Psoas muscle (tissue), 8 donors: ENCODE measurements around the gene SPACA4. TPM values are rescaled to one million over a fixed set of nuclear protein-coding genes. Genes with fewer than 3 reads are reported as not detected.
"Not testable (repeated sequence)": the region's sequence is repeated elsewhere in the genome, so short reads cannot be mapped to it uniquely, and the experiment has no call there.

Experiments used
- ATAC-seq, 4 donors: fragments of 200-7000 bp; cut with Tn5 transposase; one replicate each; pipeline ENCODE4 v1.9.1; 2020; ENCODE audit warnings: moderate library complexity in 3 of 4, mild to moderate bottlenecking in 2 of 4
- DNase-seq, 2 donors: peaks; one replicate each; pipeline ENCODE4 v3.0.0-alpha.2; 2020
- H3K27ac ChIP-seq: fragments of 200-600 bp; one replicate; pipeline ENCODE4 v1.8.0; 2022
- H3K27me3 ChIP-seq, 3 donors: fragments of 200-600 bp in 1 of 3; one replicate each; pipeline versions ENCODE4 v1.6.1 to v1.8.0; 2013 to 2022; ENCODE audit warnings: low read length in 2 of 3, mild to moderate bottlenecking in 2 of 3, moderate library complexity in 1 of 3; ENCODE audit not compliant: insufficient read depth in 3 of 3
- H3K36me3 ChIP-seq, 2 donors: fragments of 200-600 bp in 1 of 2; one replicate each; pipeline versions ENCODE4 v1.6.1 to v1.8.0; 2013 to 2022; ENCODE audit warnings: low read depth in 1 of 2, mild to moderate bottlenecking in 1 of 2, moderate library complexity in 1 of 2; ENCODE audit not compliant: insufficient read depth in 1 of 2
- H3K4me1 ChIP-seq: fragments of 200-600 bp; one replicate; pipeline ENCODE4 v1.8.0; 2022
- H3K4me3 ChIP-seq: fragments of 200-600 bp; one replicate; pipeline ENCODE4 v1.8.0; 2022; ENCODE audit warnings: mild to moderate bottlenecking
- H3K9me3 ChIP-seq: fragments of 200-600 bp; one replicate; pipeline ENCODE4 v1.8.0; 2022
- CTCF ChIP-seq: fragments of 200-600 bp; IDR thresholded peaks from one replicate; pipeline ENCODE4 v1.8.0; 2022; ENCODE audit warnings: antibody characterized with exemption
- WGBS, 3 donors: extraction: QIAGEN DNeasy Blood & Tissue Kit; methylation state at CpG; one replicate each; pipeline versions ENCODE4 v1.1.6 to v1.1.7; 2013; 5-methylcytosine and 5-hydroxymethylcytosine counted together
- intact Hi-C, 2 donors: fragments of 100-400 bp; cut with DNase I; formaldehyde crosslinking; loops; one replicate each; pipeline versions ENCODE4 v1.11.0 to v1.14.2; 2022
- polyA plus RNA-seq, 3 donors: library from polyadenylated mRNA; stranded (reverse); fragments of 200-250 nt; gene quantifications; one replicate each; pipeline ENCODE4 v1.2.3, GENCODE V29; 2013
- total RNA-seq, 4 donors: library from RNA; stranded (reverse); fragmentation: NEBNext Ultra II Directional in 2 of 4; extraction: Animal tissue kit (Norgen Biotek cat#: 25700) in 2 of 4; gene quantifications; one replicate each; pipeline versions ENCODE4 v1.2.1 to v1.2.4, GENCODE V29; 2021 to 2023
- donor health status: healthy with polysubstance abuse.
- donor health status: DM: no; HTN: no; CAD: no; lungs with moderate emphysema.
- donor health status: Bipolar disorder and iron deficiency.
- donor health status: healthy.
- donor health status: DM: yes; HTN: yes; CAD: no.
- donor health status: DM: no; HTN: no; CAD: no.
- donor health status: DM: no; HTN: no; CAD: no.
- donor health status: DM: yes; HTN: yes; CAD: no.

SPACA4 gene
- total and polyA plus RNA-seq, 7 donors = not detected

- H3K4me1 ChIP-seq = peaks cover 19% of the 10 kb centered on the region
- no peaks in the 10 kb centered on the region for H3K27me3 ChIP-seq
- H3K27ac ChIP-seq = no peak overlapping the region
- intact Hi-C loops = no loop called here
- no peak for DNase-seq
- 61 to 79% (median 71%) methylated on average over 4 to 5 of the region's 5 CpGs for WGBS, 3 donors
- H3K4me3 ChIP-seq = no peak overlapping the region
- no peak for ATAC-seq
- H3K9me3 ChIP-seq = no peaks in the 10 kb centered on the region
- TF ChIP-seq CTCF = no peak
- H3K36me3 ChIP-seq = no peaks in the 10 kb centered on the region
Observed at GRCh38 chr19:48571378-48572162, 35.0 kb upstream of the SPACA4 start.

- 68 to 83% (median 82%) methylated on average over 12 of the region's 12 CpGs for WGBS, 3 donors
- DNase-seq (no peak), ATAC-seq (no peak)
- TF ChIP-seq CTCF = no peak
- Histone ChIP-seq H3K4me3 (no peak overlapping the region), H3K36me3 (no peaks in the 10 kb centered on the region), H3K27ac (no peak overlapping the region), H3K27me3 (no peaks in the 10 kb centered on the region), H3K9me3 (no peaks in the 10 kb centered on the region), H3K4me1 (peaks cover 10% of the 10 kb centered on the region)
- intact Hi-C loops = no loop called here
Observed at GRCh38 chr19:48573163-48573505, 33.4 kb upstream of the SPACA4 start.

- no peak for ATAC-seq
- Histone ChIP-seq H3K36me3 (no peaks in the 10 kb centered on the region), H3K27ac (no peak overlapping the region), H3K4me3 (no peak overlapping the region), H3K27me3 (no peaks in the 10 kb centered on the region), H3K4me1 (no peaks in the 10 kb centered on the region), H3K9me3 (no peaks in the 10 kb centered on the region)
- no peak for TF ChIP-seq CTCF
- 71 to 80% (median 80%) methylated on average over 18 to 23 of the region's 23 CpGs for WGBS, 3 donors
- intact Hi-C loops = no loop called here
- DNase-seq = no peak
Observed at GRCh38 chr19:48575931-48576622, 30.5 kb upstream of the SPACA4 start.

GRCh38 chr19:48577908-48578307 is 28.6 kb upstream of the SPACA4 start:
- ATAC-seq, DNase-seq, H3K27me3 ChIP-seq, H3K4me3 ChIP-seq, H3K36me3 ChIP-seq, H3K4me1 ChIP-seq, H3K27ac ChIP-seq, intact Hi-C loops, H3K9me3 ChIP-seq: not testable (repeated sequence)
- 86 to 96% (median 94%) methylated on average over 7 of the region's 7 CpGs for WGBS, 3 donors

- TF ChIP-seq CTCF = no peak
- peaks cover 2% of the 10 kb centered on the region for H3K4me1 ChIP-seq
Observed at GRCh38 chr19:48578891-48579290, 27.7 kb upstream of the SPACA4 start.

More at GRCh38 chr19:48578891-48579290, 27.7 kb upstream of the SPACA4 start:
- Histone ChIP-seq H3K4me3 (no peak overlapping the region), H3K9me3 (no peaks in the 10 kb centered on the region), H3K36me3 (no peaks in the 10 kb centered on the region), H3K27me3 (no peaks in the 10 kb centered on the region), H3K27ac (no peak overlapping the region)
- 24 to 36% (median 35%) methylated on average over 3 of the region's 3 CpGs for WGBS, 3 donors
- ATAC-seq (no peak), DNase-seq (no peak)
- intact Hi-C loops = no loop called here
